Tibial artery (tissue), 4 donors: Measurements from ENCODE around the gene RTN4IP1.
A peak's percentile ranks its signal among the peaks of the same experiment; 100 is the strongest.
"Not testable (repeated sequence)": the region's sequence is repeated elsewhere in the genome, so short reads cannot be mapped to it uniquely, and the experiment has no call there.

Experiments
- DNase-seq, 2 donors: peaks; one replicate each; pipeline ENCODE4 v3.0.0-alpha.2; 2019
- H3K27ac ChIP-seq, 2 donors: fragments of 200-600 bp; sonication (generic) in 1 of 2; 1 replicate in 1 of 2; 2 replicates in 1 of 2; pipeline ENCODE4 v1.5.1; 2018 to 2019; ENCODE audit warnings: mild to moderate bottlenecking in 1 of 2
- H3K27me3 ChIP-seq, 2 donors: fragments of 200-600 bp; sonication (generic) in 1 of 2; one replicate each; pipeline versions ENCODE4 v1.5.1 to v1.6.0; 2016 to 2019
- H3K36me3 ChIP-seq, 3 donors: fragments of 200-600 bp; sonication (generic) in 2 of 3; one replicate each; pipeline ENCODE4 v1.5.1; 2016 to 2019; ENCODE audit warnings: mild to moderate bottlenecking in 2 of 3
- H3K4me1 ChIP-seq, 4 donors: fragments of 200-600 bp; sonication (generic) in 2 of 4; 1 replicate in 3 of 4; 2 replicates in 1 of 4; pipeline ENCODE4 v1.5.1; 2016 to 2019
- H3K4me3 ChIP-seq, 2 donors: fragments of 200-600 bp; sonication (generic) in 1 of 2; 1 replicate in 1 of 2; 2 replicates in 1 of 2; pipeline ENCODE4 v1.5.1; 2018 to 2019; ENCODE audit warnings: mild to moderate bottlenecking in 2 of 2
- H3K9me3 ChIP-seq, 3 donors: fragments of 200-600 bp; sonication (generic) in 1 of 3; one replicate each; pipeline ENCODE4 v1.5.1; 2016 to 2019
- intact Hi-C: fragments of 100-400 bp; cut with DNase I; formaldehyde crosslinking; loops from one replicate; pipeline ENCODE4 v1.15.0; 2023; ENCODE audit warnings: low total_unique reads
- TF ChIP-seq, protein P1 (sequence below), 2 experiments: fragments of 200-600 bp in 1 of 2; fragments of 450-650 bp in 1 of 2; IDR thresholded peaks; one replicate each; pipeline ENCODE4 v1.5.1; 2017 to 2019; ENCODE audit warnings: antibody characterized with exemption in 2 of 2, mild to moderate bottlenecking in 1 of 2, moderate library complexity in 1 of 2

The RTN4IP1 gene

DNA sequence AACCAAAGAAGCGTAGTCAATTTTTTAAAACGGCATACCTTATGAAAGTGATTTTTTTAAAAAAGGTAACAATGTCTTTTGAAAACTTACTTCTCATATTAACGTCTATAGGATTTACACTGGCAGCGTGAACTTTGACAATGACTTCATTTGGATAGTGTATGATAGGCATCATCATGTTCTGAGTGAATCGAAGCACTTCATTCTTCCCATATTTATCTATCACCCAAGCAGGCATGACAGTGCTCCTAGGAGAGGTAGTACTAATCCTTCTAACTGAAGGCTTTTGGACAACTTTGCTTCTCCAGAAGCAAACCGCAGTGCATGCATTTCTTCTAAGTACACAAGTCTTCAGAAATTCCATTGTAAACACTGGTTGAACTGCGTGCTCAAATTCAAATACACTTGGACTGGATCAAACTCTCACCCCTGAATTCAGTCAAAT lies 618 bp downstream of the RTN4IP1 start:
- H3K4me1 ChIP-seq: peaks cover 0 to 16% (median 10%) of the 10 kb centered on the region in 4 donors
- peak overlapping the region; percentile 68 to 95 for H3K4me3 ChIP-seq
- no peaks in the 10 kb centered on the region for H3K27me3 ChIP-seq
- DNase-seq: no peak
- peak overlapping the region; percentile 66 to 83 for H3K27ac ChIP-seq
- H3K36me3 ChIP-seq: no peaks in the 10 kb centered on the region
- intact Hi-C loops: no loop called here
- TF ChIP-seq, protein P1, sequence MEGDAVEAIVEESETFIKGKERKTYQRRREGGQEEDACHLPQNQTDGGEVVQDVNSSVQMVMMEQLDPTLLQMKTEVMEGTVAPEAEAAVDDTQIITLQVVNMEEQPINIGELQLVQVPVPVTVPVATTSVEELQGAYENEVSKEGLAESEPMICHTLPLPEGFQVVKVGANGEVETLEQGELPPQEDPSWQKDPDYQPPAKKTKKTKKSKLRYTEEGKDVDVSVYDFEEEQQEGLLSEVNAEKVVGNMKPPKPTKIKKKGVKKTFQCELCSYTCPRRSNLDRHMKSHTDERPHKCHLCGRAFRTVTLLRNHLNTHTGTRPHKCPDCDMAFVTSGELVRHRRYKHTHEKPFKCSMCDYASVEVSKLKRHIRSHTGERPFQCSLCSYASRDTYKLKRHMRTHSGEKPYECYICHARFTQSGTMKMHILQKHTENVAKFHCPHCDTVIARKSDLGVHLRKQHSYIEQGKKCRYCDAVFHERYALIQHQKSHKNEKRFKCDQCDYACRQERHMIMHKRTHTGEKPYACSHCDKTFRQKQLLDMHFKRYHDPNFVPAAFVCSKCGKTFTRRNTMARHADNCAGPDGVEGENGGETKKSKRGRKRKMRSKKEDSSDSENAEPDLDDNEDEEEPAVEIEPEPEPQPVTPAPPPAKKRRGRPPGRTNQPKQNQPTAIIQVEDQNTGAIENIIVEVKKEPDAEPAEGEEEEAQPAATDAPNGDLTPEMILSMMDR (IDR thresholded peaks at IDR 0.05): no peak
- H3K9me3 ChIP-seq: no peaks in the 10 kb centered on the region

DNA sequence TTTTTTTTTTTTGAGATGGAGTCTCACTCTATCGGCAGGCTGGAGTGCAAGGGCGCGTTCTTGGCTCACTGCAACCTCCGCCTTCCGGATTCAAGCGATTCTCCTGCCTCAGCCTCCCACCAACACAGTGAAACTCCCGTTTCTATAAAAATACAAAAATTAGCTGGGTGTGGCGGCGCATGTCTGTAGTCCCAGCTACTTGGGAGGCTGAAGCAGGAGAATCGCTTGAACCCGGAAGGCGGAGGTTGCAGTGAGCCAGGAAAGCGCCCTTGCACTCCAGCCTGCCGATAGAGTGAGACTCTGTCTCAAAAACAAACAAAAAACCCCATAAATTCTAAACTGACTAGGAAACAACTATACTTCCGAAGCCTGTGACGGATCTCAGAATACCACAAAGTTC lies 1.5 kb downstream of the RTN4IP1 start:
- H3K27me3 ChIP-seq, H3K36me3 ChIP-seq, H3K9me3 ChIP-seq, DNase-seq, H3K4me3 ChIP-seq, intact Hi-C loops, H3K27ac ChIP-seq: not testable (repeated sequence)
- H3K4me1 ChIP-seq: peaks cover 0 to 16% (median 10%) of the 10 kb centered on the region in 4 donors

DNA sequence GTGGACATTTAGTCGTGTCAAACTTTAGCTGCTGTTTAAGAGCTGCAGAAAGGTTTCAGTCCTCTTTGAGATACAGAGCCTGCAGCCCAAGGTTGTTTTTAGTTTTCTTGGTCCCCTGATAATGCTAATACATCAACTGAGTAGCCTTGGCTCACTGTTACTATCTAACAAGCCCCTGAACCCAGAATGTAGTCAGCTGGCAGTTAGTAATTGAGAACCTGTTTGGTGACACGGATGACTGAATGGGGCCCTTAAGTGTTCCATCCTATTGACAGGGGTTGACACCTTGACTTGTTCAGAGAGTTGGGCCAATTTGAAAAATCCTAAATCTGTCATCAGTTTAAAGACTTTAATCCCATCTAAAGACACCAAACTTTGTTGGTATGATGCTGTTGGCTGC lies 2.8 kb downstream of the RTN4IP1 start:
- H3K4me3 ChIP-seq: no peak overlapping the region
- H3K27me3 ChIP-seq: no peaks in the 10 kb centered on the region
- intact Hi-C loops: no loop called here
- peaks cover 0 to 6% (median 0%) of the 10 kb centered on the region in 3 donors for H3K36me3 ChIP-seq
- no peak overlapping the region for H3K27ac ChIP-seq
- H3K9me3 ChIP-seq: no peaks in the 10 kb centered on the region
- H3K4me1 ChIP-seq: peaks cover 0 to 16% (median 10%) of the 10 kb centered on the region in 4 donors
- no peak for DNase-seq
- TF ChIP-seq, protein P1 (IDR thresholded peaks at IDR 0.05): no peak

DNA sequence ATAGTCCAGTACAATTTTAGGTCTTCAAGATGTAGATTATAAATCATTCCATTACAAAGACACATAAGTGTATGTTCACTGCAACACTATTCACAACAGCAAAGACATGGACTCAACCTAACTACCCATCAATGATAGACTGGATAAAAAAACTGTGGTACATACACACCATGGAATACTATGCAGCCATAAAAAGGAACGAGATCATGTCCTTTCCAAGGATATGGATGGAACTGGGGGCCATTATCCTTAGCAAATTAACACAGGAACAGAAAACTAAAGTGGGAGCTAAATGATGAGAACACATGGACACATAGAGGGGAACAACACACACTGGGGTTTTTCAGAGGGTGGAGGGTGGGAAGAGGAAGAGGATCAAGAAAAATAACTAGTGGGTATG lies 6.3 kb downstream of the RTN4IP1 start:
- no peaks in the 10 kb centered on the region for H3K27me3 ChIP-seq
- peaks cover 0 to 8% (median 6%) of the 10 kb centered on the region in 3 donors for H3K36me3 ChIP-seq
- no peaks in the 10 kb centered on the region for H3K9me3 ChIP-seq
- DNase-seq: no peak
- no peak overlapping the region for H3K27ac ChIP-seq
- H3K4me3 ChIP-seq: no peak overlapping the region
- peaks cover 0 to 3% (median 0%) of the 10 kb centered on the region in 4 donors for H3K4me1 ChIP-seq
- TF ChIP-seq, protein P1 (IDR thresholded peaks at IDR 0.05): no peak
- intact Hi-C loops: no loop called here

DNA sequence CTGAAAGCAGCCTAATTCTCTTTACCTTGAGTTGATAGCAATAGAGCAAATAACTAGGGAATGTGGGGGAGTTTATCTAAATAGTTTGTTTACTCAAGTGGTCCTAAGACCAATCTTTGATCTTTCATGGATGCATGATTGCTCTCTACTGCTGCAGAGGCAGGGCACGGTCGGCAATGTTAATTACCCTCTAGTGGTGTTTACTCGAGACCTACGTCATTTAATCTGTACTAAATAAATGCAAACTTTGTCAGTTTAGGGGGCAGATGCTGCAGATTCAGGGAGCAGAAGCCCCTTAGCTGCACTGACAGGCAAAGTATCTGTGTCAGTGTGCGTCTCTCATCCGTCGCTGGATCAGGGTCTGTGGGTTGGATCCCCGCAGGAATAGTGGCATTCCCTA lies 6.9 kb downstream of the RTN4IP1 start:
- Histone ChIP-seq H3K9me3 (no peaks in the 10 kb centered on the region), H3K36me3 (peaks cover 0 to 8% (median 6%) of the 10 kb centered on the region in 3 donors), H3K27me3 (no peaks in the 10 kb centered on the region), H3K27ac (no peak overlapping the region), H3K4me3 (no peak overlapping the region), H3K4me1 (no peaks in the 10 kb centered on the region)
- TF ChIP-seq, protein P1 (IDR thresholded peaks at IDR 0.05): no peak
- no peak for DNase-seq
- intact Hi-C loops: no loop called here

DNA sequence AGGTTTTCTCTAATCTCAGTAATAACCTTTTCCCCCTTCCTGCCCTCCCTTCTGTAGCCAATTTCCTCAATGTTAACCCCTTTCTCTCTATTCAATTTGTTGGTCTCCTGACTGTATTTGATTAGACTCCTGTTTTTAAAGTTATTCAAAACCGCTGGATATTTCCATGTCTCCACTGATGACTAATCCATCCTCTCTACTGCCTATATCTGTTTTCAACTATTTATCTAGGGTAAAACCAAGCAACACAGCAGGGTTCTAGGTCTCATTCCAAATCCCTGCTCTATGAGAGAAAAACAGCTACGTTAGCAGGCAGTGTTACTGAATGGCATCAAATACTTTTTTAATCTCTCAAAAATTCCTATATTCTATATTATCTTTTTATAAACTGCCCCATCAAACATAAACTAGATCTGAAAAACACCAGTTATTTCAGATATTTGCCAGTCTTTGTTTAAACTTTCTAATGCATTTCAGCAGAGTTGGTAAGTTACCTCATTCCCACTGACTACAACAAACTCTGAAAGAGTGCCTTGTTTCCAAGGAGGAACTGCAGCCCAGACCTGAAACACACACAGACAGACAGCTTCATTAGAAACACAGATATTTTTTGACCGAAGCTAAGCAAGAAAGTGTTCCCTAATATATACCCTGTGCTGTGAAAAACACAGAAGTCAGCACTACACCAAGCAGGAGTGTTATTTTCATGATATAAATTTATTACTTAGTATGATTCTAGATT lies 8.2 kb downstream of the RTN4IP1 start:
- no peaks in the 10 kb centered on the region for H3K27me3 ChIP-seq
- intact Hi-C loops: no loop called here
- no peak overlapping the region for H3K27ac ChIP-seq
- peaks cover 0 to 12% (median 8%) of the 10 kb centered on the region in 3 donors for H3K36me3 ChIP-seq
- DNase-seq: no peak
- H3K4me3 ChIP-seq: no peak overlapping the region
- no peaks in the 10 kb centered on the region for H3K4me1 ChIP-seq
- TF ChIP-seq, protein P1 (IDR thresholded peaks at IDR 0.05): no peak
- H3K9me3 ChIP-seq: no peaks in the 10 kb centered on the region
